SK-N-SH treated with all-trans-retinoic acid at 6 μM for 48 hours (cell line): Measurements from ENCODE around the gene ETV6.

Experiments
- ATAC-seq: fragments of 200-7000 bp; cut with Tn5 transposase; 3 replicates; pipeline ENCODE4 v1.9.1; 2020; ENCODE audit warnings: mild to moderate bottlenecking, moderate library complexity
- ARNTL ChIP-seq: fragments of 450-650 bp; formaldehyde crosslinking; IDR thresholded peaks from 2 replicates; pipeline ENCODE4 v1.5.0; 2020; ENCODE audit warnings: low read depth, mild to moderate bottlenecking, moderate library complexity, borderline replicate concordance
- BACH2 ChIP-seq: fragments of 250-450 bp; sonication (Bioruptor Pico); IDR thresholded peaks from 2 replicates; pipeline ENCODE4 v1.9.0; 2021; ENCODE audit warnings: mild to moderate bottlenecking, borderline replicate concordance
- CSDC2 ChIP-seq: fragments of 250-450 bp; sonication (Bioruptor Pico); IDR thresholded peaks from 2 replicates; pipeline ENCODE4 v1.5.0; 2020; ENCODE audit warnings: mild to moderate bottlenecking, moderate library complexity
- CSRNP3 ChIP-seq: fragments of 250-450 bp; sonication (Bioruptor Pico); IDR thresholded peaks from 2 replicates; pipeline ENCODE4 v1.5.1; 2021; ENCODE audit warnings: mild to moderate bottlenecking, moderate library complexity
- ESRRG ChIP-seq: fragments of 250-450 bp; sonication (Bioruptor Pico); IDR thresholded peaks from 2 replicates; pipeline ENCODE4 v1.6.1; 2021; ENCODE audit warnings: mild to moderate bottlenecking
- GLIS3 ChIP-seq: fragments of 250-450 bp; sonication (Bioruptor Pico); IDR thresholded peaks from 2 replicates; pipeline ENCODE4 v1.5.0; 2020; ENCODE audit warnings: mild to moderate bottlenecking, moderate library complexity
- ISL1 ChIP-seq: fragments of 250-450 bp; sonication (Bioruptor Pico); IDR thresholded peaks from 2 replicates; pipeline ENCODE4 v2.1.2; 2022; ENCODE audit warnings: mild to moderate bottlenecking, moderate library complexity
- OSR1 ChIP-seq: fragments of 250-450 bp; sonication (Bioruptor Pico); IDR thresholded peaks from 2 replicates; pipeline ENCODE4 v1.8.0; 2022; ENCODE audit warnings: moderate library complexity, mild to moderate bottlenecking, inconsistent platforms
- POU6F1 ChIP-seq: fragments of 250-450 bp; sonication (Bioruptor Pico); IDR thresholded peaks from 2 replicates; pipeline ENCODE4 v1.8.0; 2021; ENCODE audit warnings: low read depth, mild to moderate bottlenecking, moderate library complexity, borderline replicate concordance
- PPARA ChIP-seq: fragments of 250-450 bp; sonication (Bioruptor Pico); IDR thresholded peaks from 2 replicates; pipeline ENCODE4 v1.5.0; 2020; ENCODE audit warnings: mild to moderate bottlenecking, borderline replicate concordance
- RARB ChIP-seq: fragments of 250-450 bp; sonication (Bioruptor Pico); IDR thresholded peaks from 2 replicates; pipeline ENCODE4 v1.8.0; 2021; ENCODE audit warnings: mild to moderate bottlenecking, moderate library complexity
- SNAI2 ChIP-seq: fragments of 250-450 bp; sonication (Bioruptor Pico); IDR thresholded peaks from 2 replicates; pipeline ENCODE4 v1.5.0; 2020; ENCODE audit warnings: mild to moderate bottlenecking, moderate library complexity
- TCF4 ChIP-seq: fragments of 250-450 bp; sonication (Bioruptor Pico); IDR thresholded peaks from 2 replicates; pipeline ENCODE4 v1.8.0; 2021; ENCODE audit warnings: mild to moderate bottlenecking, moderate library complexity, borderline replicate concordance
- TOX ChIP-seq: fragments of 250-450 bp; sonication (Bioruptor Pico); IDR thresholded peaks from 2 replicates; pipeline ENCODE4 v1.8.0; 2021; ENCODE audit warnings: mild to moderate bottlenecking, moderate library complexity, borderline replicate concordance
- TSHZ2 ChIP-seq: fragments of 250-450 bp; sonication (Bioruptor Pico); IDR thresholded peaks from 2 replicates; pipeline ENCODE4 v1.5.0; 2020; ENCODE audit warnings: mild to moderate bottlenecking, moderate library complexity
- ZC3H10 ChIP-seq: fragments of 250-450 bp; sonication (Bioruptor Pico); IDR thresholded peaks from 2 replicates; pipeline ENCODE4 v1.5.1; 2021; ENCODE audit warnings: mild to moderate bottlenecking, moderate library complexity
- ZFP3 ChIP-seq: fragments of 250-450 bp; sonication (Bioruptor Pico); IDR thresholded peaks from 2 replicates; pipeline ENCODE4 v1.5.0; 2020; ENCODE audit warnings: mild to moderate bottlenecking, moderate library complexity
- ZFP30 ChIP-seq: fragments of 450-650 bp; formaldehyde crosslinking; IDR thresholded peaks from 2 replicates; pipeline ENCODE4 v1.5.0; 2022; ENCODE audit warnings: mild to moderate bottlenecking, moderate library complexity
- ZNF565 ChIP-seq: fragments of 450-650 bp; formaldehyde crosslinking; conservative IDR thresholded peaks from 2 replicates; pipeline ENCODE4 v1.5.0; 2020; ENCODE audit warnings: low read depth, mild to moderate bottlenecking, moderate library complexity
- ZNF70 ChIP-seq: fragments of 450-650 bp; formaldehyde crosslinking; IDR thresholded peaks from 2 replicates; pipeline ENCODE4 v1.5.0; 2020; ENCODE audit warnings: mild to moderate bottlenecking, moderate library complexity
- ZNF8 ChIP-seq: fragments of 450-650 bp; formaldehyde crosslinking; IDR thresholded peaks from 2 replicates; pipeline ENCODE4 v1.5.0; 2020; ENCODE audit warnings: mild to moderate bottlenecking, moderate library complexity

ETV6 gene

GRCh38 chr12:11739980-11740577, 90.6 kb downstream of the ETV6 start:
- no peak for TF ChIP-seq BACH2 (CRISPR knock-in tag)
- no peak for TF ChIP-seq TCF4 (CRISPR knock-in tag)
- no peak for TF ChIP-seq TOX (CRISPR knock-in tag)
- TF ChIP-seq ZNF8 (CRISPR knock-in tag), result no peak
- no peak for TF ChIP-seq ISL1 (CRISPR knock-in tag)
- TF ChIP-seq OSR1 (CRISPR knock-in tag), result no peak
- ATAC-seq, result no peak

GRCh38 chr12:11741434-11742092, 92.1 kb downstream of the ETV6 start:
- no peak for ATAC-seq
- TF ChIP-seq GLIS3 (CRISPR knock-in tag) (no peak), CSRNP3 (CRISPR knock-in tag) (no peak), TOX (CRISPR knock-in tag) (no peak), PPARA (CRISPR knock-in tag) (no peak), CSDC2 (no peak), ZC3H10 (CRISPR knock-in tag) (no peak), ZNF70 (CRISPR knock-in tag) (no peak), TSHZ2 (CRISPR knock-in tag) (no peak), ARNTL (CRISPR knock-in tag) (no peak), ZFP30 (CRISPR knock-in tag) (no peak), ZNF565 (no peak), ZNF8 (CRISPR knock-in tag) (no peak), SNAI2 (CRISPR knock-in tag) (no peak), RARB (CRISPR knock-in tag) (no peak)

GRCh38 chr12:11743423-11744409, 94.2 kb downstream of the ETV6 start:
- no peak for TF ChIP-seq ZFP3
- TF ChIP-seq BACH2 (CRISPR knock-in tag), result no peak
- TF ChIP-seq ESRRG (CRISPR knock-in tag), result no peak
- TF ChIP-seq ARNTL (CRISPR knock-in tag), result no peak
- no peak for TF ChIP-seq TOX (CRISPR knock-in tag)
- TF ChIP-seq ZNF70 (CRISPR knock-in tag), result no peak
- TF ChIP-seq POU6F1 (CRISPR knock-in tag), result no peak
- TF ChIP-seq GLIS3 (CRISPR knock-in tag), result no peak
- TF ChIP-seq CSRNP3 (CRISPR knock-in tag), result no peak
- no peak for TF ChIP-seq TCF4 (CRISPR knock-in tag)
- no peak for TF ChIP-seq ISL1 (CRISPR knock-in tag)
- no peak for TF ChIP-seq CSDC2
- no peak for TF ChIP-seq PPARA (CRISPR knock-in tag)
- no peak for TF ChIP-seq TSHZ2 (CRISPR knock-in tag)
- TF ChIP-seq, all 23 proteins: peak for 0

More at GRCh38 chr12:11743423-11744409, 94.2 kb downstream of the ETV6 start:
- ATAC-seq, result no peak
